NCI-H1092 (cell line): ENCODE results near the gene POMT1.
"Not testable (repeated sequence)": the region's sequence is repeated elsewhere in the genome, so short reads cannot be mapped to it uniquely, and the experiment has no call there.

Experiments used
- DNase-seq: peaks from one replicate; lab custom pipeline; 2025; lab: John Stamatoyannopoulos, UW

POMT1 gene, protein sequence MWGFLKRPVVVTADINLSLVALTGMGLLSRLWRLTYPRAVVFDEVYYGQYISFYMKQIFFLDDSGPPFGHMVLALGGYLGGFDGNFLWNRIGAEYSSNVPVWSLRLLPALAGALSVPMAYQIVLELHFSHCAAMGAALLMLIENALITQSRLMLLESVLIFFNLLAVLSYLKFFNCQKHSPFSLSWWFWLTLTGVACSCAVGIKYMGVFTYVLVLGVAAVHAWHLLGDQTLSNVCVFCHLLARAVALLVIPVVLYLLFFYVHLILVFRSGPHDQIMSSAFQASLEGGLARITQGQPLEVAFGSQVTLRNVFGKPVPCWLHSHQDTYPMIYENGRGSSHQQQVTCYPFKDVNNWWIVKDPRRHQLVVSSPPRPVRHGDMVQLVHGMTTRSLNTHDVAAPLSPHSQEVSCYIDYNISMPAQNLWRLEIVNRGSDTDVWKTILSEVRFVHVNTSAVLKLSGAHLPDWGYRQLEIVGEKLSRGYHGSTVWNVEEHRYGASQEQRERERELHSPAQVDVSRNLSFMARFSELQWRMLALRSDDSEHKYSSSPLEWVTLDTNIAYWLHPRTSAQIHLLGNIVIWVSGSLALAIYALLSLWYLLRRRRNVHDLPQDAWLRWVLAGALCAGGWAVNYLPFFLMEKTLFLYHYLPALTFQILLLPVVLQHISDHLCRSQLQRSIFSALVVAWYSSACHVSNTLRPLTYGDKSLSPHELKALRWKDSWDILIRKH

GRCh38 chr9:131502781-131503625, at the start of gene POMT1:
TSS of gene POMT1 (plus strand) at chr9:131502918. CDS start at chr9:131504219, 1,301 bp downstream.
- DNase-seq = peak; percentile 89

DNA sequence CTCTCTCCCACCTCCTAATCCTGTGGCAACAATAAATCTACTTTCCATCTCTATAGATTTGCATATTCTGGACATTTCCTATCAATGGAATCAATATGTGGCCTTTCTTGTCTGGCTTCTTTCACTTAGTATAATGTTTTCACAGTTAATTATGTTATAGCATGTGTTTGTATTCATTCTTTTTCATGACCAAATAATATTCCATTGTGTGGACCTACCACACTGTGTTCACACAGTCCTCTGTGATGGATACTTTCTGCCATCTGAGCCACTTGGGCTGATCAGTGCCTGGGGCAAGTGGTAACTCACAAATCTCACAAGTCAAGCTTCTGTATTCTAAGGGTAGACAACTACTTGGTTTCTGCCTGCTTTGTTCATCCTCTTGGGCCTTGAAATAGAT, 48.7 kb upstream of the POMT1 start:
- no peak for DNase-seq

- DNase-seq = not testable (repeated sequence)
Measured at GRCh38 chr9:131455655-131456054, 47.1 kb upstream of the POMT1 start.

DNA sequence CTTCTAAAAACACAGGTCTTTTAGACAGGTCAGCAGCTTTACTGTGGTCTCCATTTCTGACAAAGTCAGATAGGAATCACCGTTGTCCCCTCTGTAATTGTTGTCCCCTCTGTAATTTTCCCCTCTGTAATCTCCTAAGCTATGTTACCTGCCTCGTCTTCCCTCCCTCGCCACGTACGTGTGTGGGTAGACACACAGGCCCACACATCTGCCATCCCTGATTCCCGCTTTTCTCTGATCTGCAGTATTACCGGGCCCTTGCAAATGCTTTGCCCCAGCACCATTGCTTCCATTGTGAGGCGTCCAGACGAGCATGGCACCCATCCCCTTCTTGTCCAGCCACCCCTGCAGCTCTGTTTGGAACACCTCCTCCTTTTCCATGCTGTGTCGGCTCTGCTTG, 45.0 kb upstream of the POMT1 start:
- DNase-seq = no peak

GRCh38 chr9:131459056-131459455, 43.7 kb upstream of the POMT1 start:
- DNase-seq = no peak

DNA sequence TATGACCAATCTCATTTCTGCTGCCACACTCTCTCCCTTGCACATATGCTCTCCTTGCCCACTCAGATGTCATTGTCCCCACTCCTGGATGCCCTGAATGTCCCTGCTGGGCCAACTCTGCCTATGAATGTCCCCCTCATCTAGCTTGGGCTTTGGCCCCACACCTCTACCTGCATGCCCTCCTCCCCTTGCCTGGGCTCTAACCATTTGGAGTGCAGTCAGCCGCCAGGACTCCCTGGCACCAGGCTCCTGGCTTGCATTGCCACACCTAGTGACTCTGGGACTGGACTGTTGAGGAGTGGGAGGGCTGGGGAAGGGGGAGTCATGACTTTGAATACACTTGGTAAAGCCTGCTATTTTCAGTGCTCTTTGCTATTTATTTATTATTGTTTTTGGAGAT, 41.6 kb upstream of the POMT1 start:
- DNase-seq = no peak

DNA sequence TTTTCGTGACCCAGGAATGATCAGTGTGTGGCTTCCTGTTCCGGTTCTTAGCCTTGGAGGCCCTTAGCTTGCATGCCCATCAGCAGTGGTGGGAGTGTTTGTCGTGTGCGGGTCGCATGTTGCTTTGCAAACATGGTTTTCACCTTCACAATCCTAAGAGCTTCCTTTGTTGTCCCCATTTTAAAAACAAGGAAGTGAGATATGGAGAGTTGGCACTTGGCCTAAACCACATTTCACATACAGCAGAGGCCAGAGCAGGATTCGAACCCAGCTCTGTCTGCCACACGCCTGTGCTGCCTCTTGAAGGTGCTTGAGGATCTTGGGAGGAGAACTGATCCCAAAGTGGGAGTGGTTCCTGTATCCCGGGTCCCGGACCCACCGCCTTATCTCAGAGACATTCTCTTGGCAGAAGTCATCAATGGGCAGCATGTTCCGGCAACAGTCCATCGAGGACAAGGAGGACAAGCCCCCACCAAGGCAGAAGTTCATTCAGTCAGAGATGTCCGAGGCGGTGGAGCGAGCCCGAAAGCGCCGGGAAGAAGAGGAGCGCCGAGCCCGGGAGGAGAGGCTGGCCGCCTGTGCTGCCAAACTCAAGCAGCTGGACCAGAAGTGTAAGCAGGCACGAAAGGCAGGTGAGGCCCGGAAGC, 38.2 kb upstream of the POMT1 start:
- no peak for DNase-seq

DNA sequence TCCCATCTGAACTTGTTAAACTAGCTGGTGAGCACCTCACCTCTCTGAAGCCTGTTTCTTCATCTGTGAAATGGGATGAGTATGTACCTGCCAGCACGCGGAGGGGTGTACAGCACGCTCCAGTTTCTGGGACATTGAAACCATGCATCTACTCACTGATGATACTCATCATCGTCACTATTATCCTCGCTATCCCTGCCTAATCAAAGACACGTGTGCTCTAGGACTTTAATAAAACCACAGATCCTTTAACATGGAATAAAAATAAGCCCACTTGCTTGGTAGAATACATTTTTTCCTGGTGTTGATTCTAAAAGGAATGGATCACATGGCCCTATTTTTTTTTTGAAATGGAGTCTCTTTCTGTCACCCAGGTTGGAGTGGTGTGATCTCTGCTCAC, 37.3 kb upstream of the POMT1 start:
- DNase-seq = no peak

DNA sequence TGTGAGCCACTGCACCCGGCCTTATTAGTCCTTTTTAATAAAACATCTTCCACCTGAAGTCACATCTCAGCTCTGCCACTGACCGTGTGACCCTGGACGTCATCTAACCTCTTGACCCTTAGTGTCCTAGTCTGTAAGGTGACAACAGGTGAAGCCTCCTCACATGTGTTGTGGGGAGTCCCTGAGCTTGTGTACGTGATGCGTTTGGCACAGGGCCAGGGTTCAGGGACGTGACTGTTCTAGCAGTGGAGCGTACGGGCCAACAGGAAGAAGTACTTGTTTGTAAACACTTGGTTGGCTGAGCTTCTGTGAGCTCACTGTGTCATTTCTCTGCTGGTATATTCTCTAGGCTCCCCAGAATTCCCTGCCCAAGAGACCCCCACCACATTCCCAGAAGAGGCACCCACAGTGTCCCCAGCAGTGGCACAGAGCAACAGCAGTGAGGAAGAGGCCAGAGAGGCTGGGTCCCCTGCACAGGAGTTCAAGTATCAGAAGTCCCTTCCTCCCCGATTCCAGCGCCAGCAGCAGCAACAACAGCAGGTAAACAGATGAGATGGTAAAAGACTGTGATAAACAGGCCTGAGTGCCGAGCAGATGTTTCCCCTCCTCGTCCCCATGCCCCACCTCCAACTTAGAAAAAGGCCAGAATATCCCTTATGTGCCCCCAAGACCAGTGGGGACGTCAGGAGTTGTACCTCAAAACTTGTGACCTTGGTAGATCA, 35.3 kb upstream of the POMT1 start:
- DNase-seq = no peak

GRCh38 chr9:131468031-131468430, 34.7 kb upstream of the POMT1 start:
- no peak for DNase-seq

- DNase-seq = no peak
Measured at GRCh38 chr9:131469356-131469755, 33.4 kb upstream of the POMT1 start.

DNA sequence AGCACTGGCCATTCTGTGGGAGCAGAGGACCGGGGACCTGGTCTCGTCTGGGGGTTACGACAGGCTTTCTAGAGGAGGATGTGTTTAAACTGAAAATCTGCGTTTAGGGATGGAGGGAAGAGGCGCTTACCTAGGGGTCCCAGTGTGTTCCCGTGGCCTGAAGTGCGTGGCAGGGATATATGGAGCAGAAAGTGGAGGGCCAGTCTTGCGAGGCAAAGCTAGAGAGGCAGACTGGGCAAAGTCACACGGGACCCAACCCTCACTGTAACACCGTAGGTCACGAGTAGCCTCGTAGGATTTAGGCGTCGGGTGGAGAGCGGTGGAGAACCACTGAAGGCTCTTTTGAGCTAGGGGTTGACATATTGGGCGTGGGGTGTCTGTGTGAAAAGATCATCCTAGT, 32.8 kb upstream of the POMT1 start:
- no peak for DNase-seq

- no peak for DNase-seq
Measured at GRCh38 chr9:131470581-131470991, 32.1 kb upstream of the POMT1 start.

- not testable (repeated sequence) for DNase-seq
Measured at GRCh38 chr9:131472085-131472484, 30.6 kb upstream of the POMT1 start.

GRCh38 chr9:131473198-131473885, 29.4 kb upstream of the POMT1 start:
- DNase-seq = no peak

- DNase-seq = no peak
Measured at GRCh38 chr9:131473891-131474290, 28.8 kb upstream of the POMT1 start.

DNA sequence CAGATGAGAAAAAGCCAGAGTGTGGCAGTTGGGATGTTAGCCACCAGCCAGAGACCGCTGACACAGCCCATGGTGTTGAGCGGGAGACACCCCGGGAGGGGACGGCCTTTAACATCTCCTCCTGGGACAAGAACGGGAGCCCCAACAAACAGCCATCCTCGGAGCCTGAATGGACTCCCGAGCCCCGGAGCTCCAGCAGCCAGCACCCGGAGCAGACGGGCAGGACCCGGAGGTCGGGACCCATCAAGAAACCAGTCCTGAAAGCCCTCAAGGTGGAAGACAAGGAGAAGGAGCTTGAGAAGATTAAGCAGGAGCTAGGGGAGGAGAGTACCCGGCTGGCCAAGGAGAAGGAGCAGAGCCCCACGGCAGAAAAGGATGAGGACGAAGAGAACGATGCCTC, 28.0 kb upstream of the POMT1 start:
- DNase-seq = no peak

GRCh38 chr9:131475111-131475955, 27.4 kb upstream of the POMT1 start:
- DNase-seq = no peak

GRCh38 chr9:131475956-131476776, 26.6 kb upstream of the POMT1 start:
- DNase-seq = no peak
